GM12801 (cell line): Measurements from ENCODE around the gene SPOP.

ENCODE experiments used
- CTCF ChIP-seq: IDR thresholded peaks from one replicate; pipeline ENCODE4 v1.5.1; 2011; ENCODE audit warnings: control low read depth; ENCODE audit not compliant: insufficient read length; ENCODE audit errors: extremely low read depth

The SPOP gene

GRCh38 chr17:49616086-49616485 lies 61.8 kb downstream of the SPOP start:
- TF ChIP-seq CTCF, result no peak

- TF ChIP-seq CTCF, result no peak
These were observed 64.6 kb downstream of the SPOP start for GRCh38 chr17:49613182-49613800.

- no peak for TF ChIP-seq CTCF
These were observed 65.2 kb downstream of the SPOP start for GRCh38 chr17:49612726-49613125.

GRCh38 chr17:49610883-49611584 lies 66.9 kb downstream of the SPOP start:
- TF ChIP-seq CTCF, result no peak

- no peak for TF ChIP-seq CTCF
These were observed 73.5 kb downstream of the SPOP start for GRCh38 chr17:49604314-49604869.

- TF ChIP-seq CTCF, result no peak
These were observed 74.2 kb downstream of the SPOP start for GRCh38 chr17:49603720-49604119.

GRCh38 chr17:49603238-49603637 lies 74.7 kb downstream of the SPOP start:
- no peak for TF ChIP-seq CTCF
